Mononuclear cell (primary cell): ENCODE measurements around the gene GNL3. TPM values are rescaled to one million over a fixed set of nuclear protein-coding genes. Genes with fewer than 3 reads are reported as not detected.
"Not testable (repeated sequence)": the region's sequence is repeated elsewhere in the genome, so short reads cannot be mapped to it uniquely, and the experiment has no call there.

Source experiments
- H3K27me3 ChIP-seq: 2 replicates; pipeline ENCODE4 v1.6.0; 2011; ENCODE audit warnings: low read length, control low read depth; ENCODE audit not compliant: insufficient read depth
- H3K4me1 ChIP-seq: 2 replicates; pipeline ENCODE4 v1.5.1; 2011; ENCODE audit warnings: mild to moderate bottlenecking, low read length, control low read depth; ENCODE audit not compliant: insufficient read depth
- H3K4me3 ChIP-seq: 2 replicates; pipeline ENCODE4 v1.5.1; 2011; ENCODE audit warnings: mild to moderate bottlenecking, low read length, moderate library complexity
- H3K9me3 ChIP-seq: 2 replicates; pipeline ENCODE4 v1.5.1; 2011; ENCODE audit warnings: low read depth, mild to moderate bottlenecking, control low read depth, low read length
- total RNA-seq: library from RNA; depleted of rRNA; stranded (reverse); fragments of >200 nt; gene quantifications from one replicate; pipeline ENCODE4 v1.2.3, GENCODE V29; 2012

Gene GNL3
- total RNA-seq, 1 donor = 110 TPM

- Histone ChIP-seq H3K4me1 (peaks cover 34% of the 10 kb centered on the region), H3K9me3 (no peaks in the 10 kb centered on the region), H3K4me3 (no peak overlapping the region), H3K27me3 (no peaks in the 10 kb centered on the region)
Measured at GRCh38 chr3:52723935-52724334, 38.1 kb downstream of the GNL3 start.

GRCh38 chr3:52724511-52724910 lies 38.7 kb downstream of the GNL3 start:
- Histone ChIP-seq H3K27me3 (no peaks in the 10 kb centered on the region), H3K9me3 (no peaks in the 10 kb centered on the region), H3K4me1 (peaks cover 34% of the 10 kb centered on the region), H3K4me3 (no peak overlapping the region)

DNA sequence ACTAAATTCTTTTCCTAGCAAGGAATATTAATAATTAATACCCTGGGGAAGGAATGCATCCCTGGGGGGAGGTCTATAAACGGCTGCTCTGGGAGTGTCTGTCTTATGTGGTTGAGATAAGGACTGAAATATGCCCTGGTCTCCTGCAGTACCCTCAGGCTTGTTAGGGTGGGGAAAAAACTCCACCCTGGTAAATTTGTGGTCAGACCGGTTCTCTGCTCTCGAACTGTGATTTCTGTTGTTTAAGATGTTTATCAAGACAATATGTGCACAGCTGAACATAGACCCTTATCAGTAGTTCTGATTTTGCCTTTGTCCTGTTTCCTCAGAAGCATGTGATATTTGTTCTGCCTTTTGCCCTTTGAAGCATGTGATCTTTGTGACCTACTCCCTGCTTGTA lies 42.9 kb downstream of the GNL3 start:
- H3K27me3 ChIP-seq, H3K4me3 ChIP-seq, H3K4me1 ChIP-seq: not testable (repeated sequence)
- H3K9me3 ChIP-seq = peaks cover 12% of the 10 kb centered on the region

GRCh38 chr3:52730681-52731080 lies 44.8 kb downstream of the GNL3 start:
- H3K27me3 ChIP-seq = no peaks in the 10 kb centered on the region
- no peaks in the 10 kb centered on the region for H3K4me1 ChIP-seq
- H3K4me3 ChIP-seq = no peak overlapping the region
- H3K9me3 ChIP-seq = peaks cover 12% of the 10 kb centered on the region

- Histone ChIP-seq H3K4me1 (no peaks in the 10 kb centered on the region), H3K9me3 (peaks cover 12% of the 10 kb centered on the region), H3K4me3 (no peak overlapping the region), H3K27me3 (no peaks in the 10 kb centered on the region)
Measured at GRCh38 chr3:52731590-52731989, 45.8 kb downstream of the GNL3 start.

DNA sequence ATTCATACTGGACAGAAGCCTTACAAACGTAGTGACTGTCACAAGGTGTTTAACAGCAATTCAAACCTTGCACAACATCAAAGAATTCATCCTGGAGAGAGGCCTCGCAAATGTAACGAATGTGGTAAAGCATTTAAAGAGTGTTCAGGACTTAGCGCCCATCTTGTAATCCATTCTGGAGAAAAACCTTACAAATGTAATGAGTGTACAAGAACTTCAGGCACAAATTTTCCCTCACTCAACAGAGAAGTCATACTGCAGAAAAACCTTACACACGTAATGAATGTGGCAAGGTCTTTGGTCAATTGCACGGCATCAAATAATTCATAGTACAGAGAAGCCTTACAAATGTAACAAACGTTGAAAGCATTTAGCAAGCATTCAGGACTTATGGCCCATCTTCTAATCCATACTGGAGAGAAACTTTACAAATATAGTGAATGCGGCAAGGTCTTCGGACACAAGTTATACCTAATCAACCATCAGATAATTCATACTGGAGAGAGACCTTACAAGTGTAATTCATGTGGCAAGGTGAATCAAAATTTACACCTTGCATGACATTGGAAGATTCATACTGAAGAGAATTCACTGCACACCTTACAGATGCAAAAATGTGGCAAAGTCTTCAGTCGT lies 47.5 kb downstream of the GNL3 start:
- Histone ChIP-seq H3K4me1 (no peaks in the 10 kb centered on the region), H3K4me3 (no peak overlapping the region), H3K27me3 (no peaks in the 10 kb centered on the region), H3K9me3 (peaks cover 12% of the 10 kb centered on the region)

DNA sequence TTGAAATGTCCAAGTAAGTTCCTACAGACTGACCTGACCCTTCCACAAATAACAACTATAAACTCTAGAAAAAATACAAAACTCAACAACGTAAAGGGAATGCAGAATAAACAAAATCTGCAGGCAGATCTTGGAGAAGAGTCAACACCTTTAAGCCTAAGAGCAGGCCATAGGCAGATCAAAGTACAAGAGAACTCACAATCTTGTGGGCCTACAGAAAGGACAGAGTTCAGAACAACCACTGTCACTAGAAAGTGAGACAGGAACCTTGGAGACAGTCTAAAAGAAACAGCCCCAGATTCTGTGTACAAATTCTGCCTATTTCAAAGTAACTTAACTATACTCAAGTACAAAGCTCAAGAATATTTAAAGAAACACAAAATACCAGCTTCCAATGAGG lies 53.9 kb downstream of the GNL3 start:
- H3K9me3 ChIP-seq = no peaks in the 10 kb centered on the region
- no peaks in the 10 kb centered on the region for H3K27me3 ChIP-seq
- H3K4me3 ChIP-seq = no peak overlapping the region
- no peaks in the 10 kb centered on the region for H3K4me1 ChIP-seq

- H3K4me1 ChIP-seq = no peaks in the 10 kb centered on the region
- H3K9me3 ChIP-seq = no peaks in the 10 kb centered on the region
- no peak overlapping the region for H3K4me3 ChIP-seq
- no peaks in the 10 kb centered on the region for H3K27me3 ChIP-seq
Measured at GRCh38 chr3:52742418-52743041, 56.7 kb downstream of the GNL3 start.

DNA sequence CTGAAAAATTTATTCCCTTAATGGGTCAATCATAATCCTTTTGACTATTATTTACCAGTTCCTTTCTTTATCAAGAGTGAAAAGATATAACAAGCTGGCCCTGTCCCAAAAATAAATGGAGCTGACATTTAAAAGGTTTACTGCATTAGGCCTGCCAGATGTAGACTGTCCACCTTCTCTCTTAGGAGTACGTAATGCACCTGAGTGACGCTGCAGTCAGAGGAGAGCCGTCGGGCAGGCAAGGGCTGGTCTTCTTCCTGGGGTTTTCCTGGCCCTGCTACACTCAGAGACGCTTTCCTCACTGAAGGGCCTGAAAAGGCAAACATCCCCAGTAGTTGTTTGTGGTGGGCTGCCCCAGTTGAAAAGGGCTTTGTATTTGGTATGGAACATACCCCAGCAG lies 57.3 kb downstream of the GNL3 start:
- Histone ChIP-seq H3K27me3 (no peaks in the 10 kb centered on the region), H3K4me1 (no peaks in the 10 kb centered on the region), H3K4me3 (no peak overlapping the region), H3K9me3 (no peaks in the 10 kb centered on the region)

- Histone ChIP-seq H3K27me3 (no peaks in the 10 kb centered on the region), H3K9me3 (no peaks in the 10 kb centered on the region), H3K4me1 (no peaks in the 10 kb centered on the region), H3K4me3 (no peak overlapping the region)
Measured at GRCh38 chr3:52743721-52744120, 57.9 kb downstream of the GNL3 start.

Other genes with a start within 250 kb of the GNL3 start
- 0.31 TPM for gene SEMA3G, start 240.9 kb upstream of the GNL3 start, total RNA-seq
- 0.31 TPM for gene TNNC1, start 232.0 kb upstream of the GNL3 start, total RNA-seq
- 75.8 TPM for gene NISCH, start 230.4 kb upstream of the GNL3 start, total RNA-seq
- gene STAB1, start 190.7 kb upstream of the GNL3 start, total RNA-seq = 42.6 TPM
- 0.73 TPM for gene NT5DC2, start 152.2 kb upstream of the GNL3 start, total RNA-seq
- 1.2 TPM for gene UQCC5, start 149.4 kb upstream of the GNL3 start, total RNA-seq
- 48.7 TPM for gene PBRM1, start 119 bp upstream of the GNL3 start, total RNA-seq
- 7.6 TPM for gene GLT8D1, start 19.8 kb downstream of the GNL3 start, total RNA-seq
- gene SPCS1, start 20.1 kb downstream of the GNL3 start, total RNA-seq = 44.7 TPM
- 12.3 TPM for gene NEK4, start 84.9 kb downstream of the GNL3 start, total RNA-seq
- gene ITIH1, start 91.6 kb downstream of the GNL3 start, total RNA-seq = 0.52 TPM
- gene ITIH3, start 108.8 kb downstream of the GNL3 start, total RNA-seq = not detected
- gene ITIH4, start 144.6 kb downstream of the GNL3 start, total RNA-seq = 10.9 TPM
- gene MUSTN1, start 149.0 kb downstream of the GNL3 start, total RNA-seq = 2.1 TPM
- gene STIMATE, start 211.5 kb downstream of the GNL3 start, total RNA-seq = 27.3 TPM